HG03108 (cell line): Measurements from ENCODE around the gene NCOA7.
A peak's percentile ranks its signal among the peaks of the same experiment; 100 is the strongest.
"Not testable (repeated sequence)": the region's sequence is repeated elsewhere in the genome, so short reads cannot be mapped to it uniquely, and the experiment has no call there.

Experiments
- ATAC-seq: cut with Tn5 transposase; IDR thresholded peaks from one replicate; pipeline ENCODE4 v1.9.1; 2021; ENCODE audit warnings: moderate library complexity; ENCODE audit not compliant: unreplicated experiment

Gene NCOA7

DNA sequence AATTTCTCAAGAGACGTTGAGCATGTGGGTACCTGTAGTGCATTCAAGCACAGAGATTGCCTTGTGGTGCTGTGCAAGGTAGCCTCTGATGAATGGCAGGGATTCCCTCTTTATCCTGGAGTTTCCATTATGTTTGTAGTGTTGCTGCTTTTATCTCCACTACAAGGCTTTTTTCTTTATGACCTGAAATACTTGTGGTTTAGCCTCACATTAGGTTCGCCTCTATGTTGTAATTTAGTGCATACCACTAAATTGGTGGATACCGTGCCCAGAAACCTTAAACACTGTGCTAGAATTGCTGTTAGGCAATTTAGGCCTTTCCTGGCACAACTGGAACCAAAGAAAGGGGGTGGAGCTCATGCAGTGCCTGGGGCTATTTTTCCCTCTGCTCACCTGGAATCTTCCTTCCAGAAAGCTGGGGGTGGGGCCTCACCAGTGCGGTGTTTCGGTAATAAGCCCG lies 76.8 kb downstream of the NCOA7 start:
- no peak for ATAC-seq

DNA sequence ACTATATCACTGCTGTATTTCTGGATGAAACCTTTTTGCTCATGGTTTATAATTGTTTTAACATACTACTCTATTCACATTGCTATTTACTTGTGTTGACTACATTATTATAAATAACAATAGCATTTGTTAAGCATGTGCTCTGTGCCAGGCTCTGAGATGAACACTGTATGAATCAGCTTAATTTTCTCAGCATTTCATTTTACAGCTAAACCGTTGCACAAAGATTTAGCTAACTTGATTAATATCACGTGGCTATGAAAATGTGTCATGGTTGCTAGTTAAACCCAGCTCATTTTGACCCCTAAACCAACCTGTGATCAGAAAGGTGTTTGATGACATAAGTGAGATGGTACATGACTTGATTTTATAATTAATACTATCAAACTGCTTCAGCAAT lies 77.5 kb downstream of the NCOA7 start:
- ATAC-seq, result no peak

DNA sequence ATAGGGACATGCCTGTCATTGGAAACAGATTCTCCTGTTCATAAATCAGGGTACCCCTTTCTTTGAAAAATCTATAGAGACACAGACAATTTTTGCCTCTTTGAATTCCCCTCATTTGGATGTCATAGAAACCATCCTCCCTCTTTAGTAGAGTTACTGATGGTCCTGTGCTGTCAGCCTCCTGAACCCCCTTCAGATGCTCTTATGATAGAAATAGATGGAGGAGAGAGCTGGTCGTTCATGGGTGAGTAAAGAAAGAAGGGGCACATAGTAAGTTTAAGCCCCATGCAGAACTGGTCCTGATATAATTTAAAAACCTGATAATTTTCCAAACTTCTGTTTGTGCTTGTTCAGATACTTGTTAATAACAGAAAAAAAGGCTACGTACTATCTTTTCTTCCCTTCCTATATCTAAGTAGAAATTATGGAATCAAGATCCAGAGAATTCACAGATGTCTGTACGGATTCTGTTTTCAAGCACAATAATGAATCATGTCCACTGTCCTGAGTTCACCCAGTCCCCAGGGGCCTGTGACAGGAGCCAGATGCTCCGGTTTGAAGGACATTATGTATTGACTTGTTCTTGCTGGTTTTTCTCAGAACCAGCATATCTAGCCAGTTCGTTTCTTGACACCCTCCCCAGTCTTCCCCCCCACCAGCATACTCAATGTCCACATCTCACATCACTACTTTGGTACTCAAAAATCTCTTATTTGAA lies 78.1 kb downstream of the NCOA7 start:
- no peak for ATAC-seq

DNA sequence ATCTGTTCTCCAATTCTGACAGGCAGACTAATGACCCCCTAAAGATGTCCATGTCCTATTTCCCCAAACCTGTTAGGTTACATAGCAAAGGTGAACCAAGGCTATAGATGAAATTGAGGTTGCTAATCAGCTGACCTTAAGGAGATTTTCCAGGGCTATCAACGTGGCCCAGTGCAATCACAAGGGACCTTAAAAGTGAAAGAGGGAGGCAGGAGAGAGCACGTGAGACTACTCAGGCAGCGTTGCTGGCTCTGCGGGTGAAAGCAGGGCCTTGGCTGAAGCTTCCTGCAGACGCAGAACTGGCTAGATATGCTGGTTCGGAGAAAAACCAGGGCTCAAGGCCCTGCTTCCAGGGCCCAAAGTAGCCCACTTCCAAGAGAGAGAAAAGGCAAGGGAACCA lies 78.7 kb downstream of the NCOA7 start:
- ATAC-seq, result no peak

DNA sequence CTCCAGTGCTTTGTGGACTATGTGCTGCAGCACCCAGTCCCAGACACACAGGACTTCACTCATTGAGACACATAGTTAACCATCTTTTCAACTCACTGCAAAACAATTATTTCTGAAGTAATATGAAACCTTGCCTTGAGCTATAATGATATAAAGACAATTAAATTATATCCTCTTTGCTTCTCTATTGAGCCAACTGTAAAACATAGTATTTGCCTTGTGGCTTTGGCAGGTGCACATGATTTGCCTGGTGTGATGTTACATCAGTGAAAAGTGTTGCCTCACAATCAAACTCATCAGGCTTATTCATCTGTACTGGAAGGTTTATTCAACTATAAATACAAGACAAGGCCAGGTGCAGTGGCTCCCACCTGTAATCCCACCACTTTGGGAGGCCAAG lies 80.6 kb downstream of the NCOA7 start:
- no peak for ATAC-seq

DNA sequence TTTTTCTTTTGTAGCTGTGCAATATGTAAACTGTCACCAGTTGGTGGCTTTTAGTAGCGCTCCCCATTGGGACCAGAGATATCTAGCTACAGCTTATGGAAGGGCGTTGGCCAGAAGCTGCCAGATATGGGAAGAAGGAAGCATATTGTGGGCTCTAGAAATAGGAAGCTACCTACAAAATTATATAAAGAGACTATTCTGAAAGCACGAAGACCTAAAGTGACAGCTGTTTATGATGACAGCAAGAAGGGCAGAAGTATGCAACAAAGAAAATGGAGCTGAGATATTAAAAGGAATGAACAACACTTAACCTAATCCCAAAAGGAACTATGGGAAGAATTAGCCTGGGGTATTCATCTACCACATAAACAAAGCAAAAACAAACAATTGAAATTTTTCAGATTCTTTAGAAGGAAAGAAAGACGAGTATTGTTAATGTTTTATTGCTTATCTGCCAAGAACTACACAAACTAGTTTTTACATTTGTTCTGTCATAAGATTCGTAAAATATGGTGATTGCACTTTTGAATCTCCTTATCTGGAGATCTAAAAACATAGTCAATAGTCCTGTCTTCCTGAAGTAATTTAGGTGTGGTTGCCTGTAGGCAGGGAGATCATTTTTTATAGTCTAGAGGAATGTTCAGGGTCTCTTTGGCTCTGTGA lies 81.6 kb downstream of the NCOA7 start:
- ATAC-seq, result no peak

DNA sequence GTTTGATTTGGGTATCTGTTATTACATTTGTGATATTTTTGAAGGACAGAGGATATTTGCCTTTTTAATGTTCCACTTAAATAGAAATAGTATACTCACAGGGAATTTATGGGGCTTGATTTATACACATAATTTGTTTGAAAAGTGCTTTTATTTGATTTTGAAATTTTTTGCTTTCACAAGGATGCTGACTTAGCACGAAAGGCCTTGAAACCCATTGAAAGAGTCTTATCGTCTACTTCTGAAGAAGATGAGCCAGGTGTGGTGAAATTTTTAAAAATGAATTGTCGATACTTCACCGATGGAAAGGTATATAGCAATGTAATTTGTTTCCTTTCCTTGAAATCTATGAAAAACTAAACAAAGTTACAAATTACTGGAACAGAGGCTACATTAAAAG lies 91.5 kb downstream of the NCOA7 start:
- ATAC-seq, result no peak

DNA sequence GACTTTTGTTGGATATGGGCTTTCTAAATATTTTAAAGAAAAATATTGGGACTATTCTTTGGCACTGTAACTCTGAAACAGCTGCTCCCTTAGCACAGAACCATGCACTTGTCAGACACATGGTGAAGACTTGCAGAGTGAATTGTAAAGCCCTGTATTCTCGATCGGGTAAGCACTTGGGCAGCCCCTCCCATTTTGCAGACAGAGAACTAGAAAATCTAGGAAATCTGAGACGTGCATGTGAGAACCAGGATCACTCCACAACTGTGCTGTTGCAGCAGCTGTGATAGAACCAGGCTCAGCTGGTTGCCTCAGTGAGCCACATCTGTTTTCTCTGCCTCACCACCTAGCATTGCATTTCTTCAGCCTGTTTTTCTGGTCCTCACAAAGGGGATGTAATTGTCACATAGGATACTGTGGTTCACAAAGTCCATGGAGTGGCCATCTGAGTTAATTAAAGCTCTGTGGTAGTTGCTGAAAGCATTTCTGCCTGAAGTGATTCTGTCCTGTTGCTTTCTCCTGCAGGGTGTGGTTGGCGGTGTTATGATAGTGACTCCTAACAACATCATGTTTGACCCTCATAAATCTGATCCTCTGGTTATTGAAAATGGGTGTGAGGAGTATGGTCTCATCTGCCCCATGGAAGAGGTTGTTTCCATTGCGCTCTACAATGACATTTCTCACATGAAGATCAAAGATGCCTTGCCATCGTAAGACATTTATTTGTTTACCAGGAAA lies 94.0 kb downstream of the NCOA7 start:
- ATAC-seq, result no peak

DNA sequence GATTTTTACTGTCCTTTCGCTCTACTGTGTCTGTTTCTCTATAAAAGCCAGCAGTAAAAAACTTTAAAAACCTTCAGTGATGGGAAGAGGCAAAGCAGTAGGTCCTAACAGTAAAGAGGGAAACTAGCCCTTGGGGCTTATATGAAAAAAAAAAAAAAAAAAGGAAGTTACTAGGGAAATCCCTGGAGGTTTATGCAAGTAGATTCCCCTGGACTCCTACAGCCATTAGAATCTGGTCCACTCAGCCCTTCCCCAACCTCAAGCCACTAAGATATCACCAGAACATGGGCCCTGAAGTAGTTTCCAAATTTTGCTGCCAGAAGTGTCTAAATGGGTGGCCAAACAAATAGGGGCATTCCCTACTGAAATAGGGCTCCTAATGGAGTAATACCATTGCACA lies 95.3 kb downstream of the NCOA7 start:
- no peak for ATAC-seq

DNA sequence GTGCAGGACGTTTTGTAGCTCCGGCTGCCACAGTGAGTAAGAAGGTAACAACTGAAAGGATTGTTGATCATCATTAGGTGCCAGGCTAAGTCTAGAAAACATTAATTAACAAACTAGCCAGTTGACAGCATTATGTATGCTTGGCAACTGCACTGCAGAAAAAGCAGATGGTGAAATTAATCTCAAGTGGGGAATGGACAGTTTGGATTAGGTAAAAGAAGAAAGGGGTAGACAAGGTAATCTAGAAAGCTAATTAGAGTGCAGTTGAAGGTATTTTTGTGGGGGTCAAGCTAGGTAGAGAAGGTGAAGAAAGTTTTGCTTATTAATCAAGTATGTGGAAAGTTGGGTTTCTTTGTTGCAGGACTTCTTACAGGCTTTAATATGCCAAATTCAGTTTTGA lies 96.2 kb downstream of the NCOA7 start:
- ATAC-seq, result no peak

DNA sequence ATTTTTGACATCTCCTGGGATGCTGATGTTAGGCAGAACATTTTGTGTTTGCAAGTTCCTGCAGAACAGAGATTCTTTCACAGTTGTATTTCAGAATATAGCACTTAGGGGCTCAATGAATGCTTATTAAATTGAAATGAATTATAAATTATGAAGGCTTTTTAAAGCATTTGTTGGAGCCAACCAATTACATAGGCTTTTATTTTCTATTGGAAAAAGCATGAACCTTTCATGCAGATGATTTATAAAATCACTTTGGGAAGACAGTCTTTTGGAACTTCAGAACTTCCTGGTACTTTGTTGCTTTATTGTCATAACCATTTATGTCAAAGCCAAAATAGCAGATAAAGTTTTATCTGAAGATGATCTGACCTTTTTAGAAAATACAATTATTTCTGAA lies 96.6 kb downstream of the NCOA7 start:
- no peak for ATAC-seq

DNA sequence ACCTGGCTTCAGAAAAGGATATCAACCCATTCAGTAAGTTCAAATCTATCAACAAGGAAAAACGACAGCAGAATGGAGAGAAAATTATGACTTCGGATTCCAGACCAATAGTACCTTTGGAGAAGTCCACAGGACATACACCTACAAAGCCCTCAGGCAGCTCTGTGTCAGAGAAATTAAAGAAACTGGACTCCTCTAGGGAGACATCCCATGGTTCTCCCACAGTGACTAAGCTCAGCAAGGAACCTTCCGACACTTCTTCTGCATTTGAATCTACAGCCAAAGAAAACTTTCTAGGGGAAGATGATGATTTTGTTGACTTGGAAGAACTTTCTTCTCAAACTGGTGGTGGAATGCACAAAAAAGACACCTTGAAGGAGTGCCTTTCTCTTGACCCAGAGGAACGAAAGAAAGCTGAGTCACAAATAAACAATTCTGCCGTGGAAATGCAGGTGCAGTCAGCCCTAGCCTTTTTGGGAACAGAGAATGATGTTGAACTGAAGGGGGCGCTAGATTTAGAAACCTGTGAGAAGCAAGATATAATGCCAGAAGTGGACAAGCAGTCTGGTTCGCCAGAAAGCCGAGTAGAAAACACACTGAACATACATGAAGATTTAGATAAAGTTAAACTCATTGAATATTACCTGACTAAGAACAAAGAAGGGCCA lies 98.4 kb downstream of the NCOA7 start:
- ATAC-seq, result no peak

DNA sequence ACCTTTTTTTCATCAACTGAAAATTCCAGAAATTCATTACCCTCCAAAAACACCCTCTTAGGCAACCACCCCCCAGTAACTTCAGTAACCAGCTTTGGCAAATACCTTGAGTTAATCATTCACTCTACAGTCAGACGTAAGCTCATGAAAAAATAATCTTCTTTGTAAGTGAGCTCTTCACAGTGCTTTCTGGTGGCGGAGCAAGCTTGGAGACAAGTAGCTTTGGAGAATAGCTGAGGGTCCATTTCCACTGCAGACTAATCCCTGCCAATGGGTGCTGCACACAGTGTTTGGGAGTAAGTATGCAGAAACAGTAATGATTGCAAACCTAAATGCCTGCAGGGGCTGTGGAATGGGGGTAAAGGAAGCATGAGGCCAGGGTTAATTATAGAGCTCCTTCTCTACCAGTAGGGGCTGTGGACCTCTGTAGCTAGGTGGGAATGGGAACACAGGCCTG lies 109.0 kb downstream of the NCOA7 start:
- ATAC-seq, result no peak

DNA sequence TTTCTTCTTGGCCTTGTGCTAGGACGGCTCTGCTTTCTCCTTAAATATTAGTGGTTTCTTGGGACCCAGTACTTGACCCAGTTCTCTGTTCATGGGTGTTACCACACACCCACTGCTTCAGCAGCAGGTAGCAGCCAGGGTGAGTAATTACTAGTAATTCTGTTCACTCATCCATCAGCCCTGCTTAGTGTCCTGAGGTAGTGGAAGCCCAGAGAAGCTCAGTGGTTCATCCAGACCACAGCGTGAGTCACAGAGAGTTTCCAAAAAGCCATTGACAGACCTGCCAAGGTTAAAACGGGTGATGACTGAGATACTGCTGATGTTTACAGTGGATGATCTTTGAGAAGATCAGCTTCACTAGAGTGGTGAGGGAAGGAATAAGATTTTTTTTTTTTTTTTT lies 114.1 kb downstream of the NCOA7 start:
- ATAC-seq, result peak; percentile 62

DNA sequence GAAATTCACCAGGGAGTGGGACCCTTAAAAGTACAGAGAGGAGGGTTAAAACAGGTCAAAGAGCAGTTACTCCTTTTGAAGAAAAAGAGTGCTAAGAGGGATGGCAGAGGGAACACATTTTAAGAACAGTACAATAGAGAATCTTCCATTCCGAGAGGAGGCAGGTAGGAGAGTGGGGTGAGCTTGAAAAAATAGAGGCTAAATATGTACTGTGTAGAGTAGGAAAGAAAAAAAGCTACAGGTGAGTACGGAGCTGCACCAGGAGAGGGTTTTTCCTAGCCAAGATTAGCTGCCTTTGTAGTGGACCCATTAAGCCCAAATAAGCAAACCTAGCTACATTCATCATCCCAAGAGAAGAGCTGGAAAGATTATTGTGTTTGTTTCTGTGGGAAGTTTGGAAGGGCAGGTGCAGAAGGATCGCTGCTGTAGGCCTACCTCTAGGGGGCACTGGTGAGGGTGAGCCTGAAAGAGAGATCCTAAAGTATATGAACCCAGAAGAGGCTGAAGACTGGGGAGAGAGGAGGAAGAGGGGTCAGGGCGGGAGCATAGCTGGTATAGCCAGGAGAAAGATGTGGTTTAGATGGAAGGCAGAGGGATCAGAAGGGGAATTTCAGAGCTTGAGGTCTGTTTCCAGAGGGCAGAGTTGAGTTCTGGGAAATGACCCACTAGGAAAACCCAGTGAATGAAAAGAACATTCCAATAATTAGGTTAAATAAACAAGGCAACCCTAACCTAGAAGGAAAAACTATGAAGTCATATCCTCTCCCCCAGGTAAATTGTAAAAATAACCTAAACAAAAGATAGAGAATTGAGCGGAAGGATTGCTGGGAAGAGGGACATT lies 115.6 kb downstream of the NCOA7 start:
- ATAC-seq, result no peak

DNA sequence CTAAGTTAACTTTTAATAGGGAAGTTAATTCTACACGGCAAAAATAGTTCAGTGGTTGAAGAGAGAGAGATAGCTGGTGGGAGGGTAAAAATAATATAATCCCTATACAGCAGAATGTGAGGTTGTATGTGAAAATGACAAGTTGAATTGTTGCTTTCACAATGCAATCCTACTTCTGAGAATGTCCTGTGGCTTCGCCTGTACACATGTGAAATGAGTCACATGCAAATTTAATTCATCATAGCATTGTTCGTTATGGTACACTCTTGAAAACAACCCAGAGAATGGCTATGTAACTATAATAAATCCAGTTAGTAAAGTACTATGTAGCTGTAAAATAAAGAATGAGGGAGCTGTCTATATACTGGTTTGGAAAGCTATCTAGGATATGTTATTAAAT lies 119.8 kb downstream of the NCOA7 start:
- ATAC-seq, result peak; percentile 95

DNA sequence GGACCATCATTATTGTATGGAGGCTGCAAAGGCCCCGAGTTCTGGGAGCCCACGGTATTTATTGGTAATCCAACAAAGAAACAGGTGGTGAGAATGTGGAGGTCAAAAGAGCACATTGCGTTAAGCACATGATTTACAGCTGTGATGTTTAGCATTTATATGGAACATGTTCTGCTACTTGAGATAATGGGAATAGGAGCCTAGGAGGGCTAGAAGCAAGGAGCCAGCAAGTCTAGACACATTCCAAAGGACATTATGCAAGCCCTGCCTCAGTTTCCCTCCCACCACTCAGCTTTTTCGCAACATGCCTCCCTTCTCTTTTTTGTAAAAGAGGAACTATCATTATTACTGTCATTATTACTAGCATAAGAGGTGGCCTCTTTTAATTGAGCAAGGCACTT lies 120.3 kb downstream of the NCOA7 start:
- not testable (repeated sequence) for ATAC-seq

DNA sequence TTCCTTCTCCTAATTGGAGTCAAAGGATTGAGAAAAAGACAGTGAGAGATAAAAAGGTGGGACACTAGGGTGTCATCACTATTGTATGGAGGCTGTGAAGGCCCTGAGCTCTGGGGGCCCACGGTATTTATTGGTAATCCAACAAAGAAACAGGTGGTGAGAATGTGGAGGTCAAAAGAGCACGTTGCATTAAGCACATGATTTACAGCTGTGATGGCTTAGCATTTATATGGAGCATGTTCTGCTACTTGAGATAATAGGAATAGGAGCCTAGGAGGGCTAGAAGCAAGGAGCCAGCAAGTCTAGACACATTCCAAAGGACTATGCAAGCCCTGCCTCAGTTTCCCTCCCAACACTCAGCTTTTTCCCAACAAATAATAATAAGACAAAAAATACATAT lies 121.7 kb downstream of the NCOA7 start:
- ATAC-seq, result not testable (repeated sequence)

DNA sequence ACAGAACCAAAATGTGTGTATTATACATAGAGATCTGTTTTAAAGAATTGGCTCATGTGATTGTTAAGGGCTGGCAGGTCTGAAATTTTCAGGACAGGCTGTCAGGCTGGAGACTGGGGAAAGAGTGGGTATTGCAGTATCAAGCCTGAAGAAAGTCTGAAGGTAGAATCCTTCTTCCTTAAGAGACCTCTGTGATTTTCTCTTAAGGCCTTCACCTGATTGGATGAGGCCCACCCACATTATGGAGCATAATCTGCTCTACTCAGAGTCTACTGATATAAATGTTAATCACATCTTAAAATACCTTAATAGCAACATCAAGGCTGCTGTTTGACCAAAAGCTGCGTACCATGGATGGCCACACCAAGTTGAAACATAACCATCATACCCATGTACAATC lies 122.4 kb downstream of the NCOA7 start:
- ATAC-seq, result no peak

DNA sequence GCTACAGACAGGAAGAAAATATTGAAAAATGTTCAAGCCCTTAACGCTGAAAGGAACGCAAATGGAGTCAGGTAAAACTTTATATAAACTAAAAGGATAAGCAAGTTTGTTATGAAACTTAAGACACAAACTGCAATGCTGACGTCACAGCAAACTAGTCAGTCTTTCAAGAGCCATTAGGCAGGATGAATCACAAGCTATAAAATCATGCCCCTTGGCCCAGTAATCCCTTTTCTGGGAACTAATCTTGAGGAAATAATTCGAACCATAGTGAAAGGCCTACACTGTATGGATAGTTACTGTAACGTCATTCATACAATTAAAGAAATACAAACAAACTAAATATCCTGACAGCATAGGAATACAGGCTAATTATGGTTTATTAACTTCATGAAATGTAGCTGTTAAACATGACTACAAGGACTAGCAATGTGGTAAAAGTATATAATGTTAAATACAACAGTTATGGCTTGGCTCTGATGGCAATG lies 123.1 kb downstream of the NCOA7 start:
- no peak for ATAC-seq
